ENCODE results near the gene AQP5. TPM values are rescaled to one million over a fixed set of nuclear protein-coding genes. Genes with fewer than 3 reads are reported as not detected.

AQP5 gene
- total and polyA plus RNA-seq, 3 experiments from 2014 or later: not detected

GRCh38 chr12:50006280-50006679 lies 44.6 kb downstream of the AQP5 start:
- POLR2A ChIA-PET: no interaction called here
- H3K27ac ChIP-seq (ENCODE audit: low read depth, low read length): no peak overlapping the region

DNA sequence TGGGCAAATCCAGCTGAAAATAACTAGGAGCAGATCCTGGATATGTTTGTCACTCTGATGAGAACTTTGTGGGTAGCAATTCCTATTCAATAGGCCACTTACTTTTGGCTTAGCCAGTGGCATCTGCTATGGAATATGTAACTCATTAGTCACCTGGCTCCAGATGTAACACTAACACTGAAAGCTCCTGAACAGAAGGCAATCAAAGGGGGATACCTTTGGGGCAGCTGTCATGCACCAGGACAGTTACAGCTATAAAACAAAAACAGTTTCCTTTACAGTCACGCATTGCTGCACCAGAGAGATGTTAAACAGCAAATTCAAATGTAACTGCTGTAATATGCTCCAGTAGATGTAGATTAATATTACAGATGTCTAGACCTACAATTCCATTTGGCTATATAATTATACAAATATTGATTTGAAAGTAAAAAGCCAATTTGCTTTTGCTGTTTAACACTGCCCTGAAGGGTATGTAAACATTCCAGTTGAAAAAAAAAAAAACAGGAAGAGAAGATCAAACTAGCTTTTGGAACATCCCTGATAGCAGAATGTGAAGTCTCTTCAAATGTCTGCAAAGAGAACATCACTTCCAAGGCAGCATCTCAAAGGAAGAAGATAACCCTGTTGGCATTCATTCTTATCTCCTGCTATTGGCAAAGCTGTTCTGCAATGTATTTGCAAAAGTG lies 45.2 kb downstream of the AQP5 start:
- ChIA-PET CTCF (interaction anchor here (0.8 to 2.4 kb wide), 3 partner anchors 33 to 40 kb away, joined by 4 to 10 read pairs (median 4); no protein-coding TSS in a partner anchor), POLR2A (no interaction called here)
- H3K4me1 ChIP-seq (ENCODE audit: insufficient read depth, low read length): no peaks in the 10 kb centered on the region
- Mint-ChIP-seq H3K4me3 (no peak overlapping the region), H3K4me1 (peaks cover 4 to 12% (median 4%) of the 10 kb centered on the region in 3 donors), H3K36me3 (peaks cover 0 to 27% (median 13%) of the 10 kb centered on the region in 3 donors), H3K9me3 (no peaks in the 10 kb centered on the region), H3K27me3 (no peaks in the 10 kb centered on the region), H3K27ac (peak overlapping the region in 1 of 8 donors; percentile 14)
- H3K27me3 ChIP-seq (ENCODE audit: insufficient read depth, low read length, poor library complexity, severe bottlenecking): no peaks in the 10 kb centered on the region
- DNase-seq: no peak
- no peaks in the 10 kb centered on the region for H3K9me3 ChIP-seq (ENCODE audit: low read length)
- no peaks in the 10 kb centered on the region for H3K36me3 ChIP-seq (ENCODE audit: insufficient read depth, low read length)
- H3K27ac ChIP-seq (ENCODE audit: low read depth, low read length): no peak overlapping the region
- no peak overlapping the region for H3K4me3 ChIP-seq (ENCODE audit: low read length)

More at GRCh38 chr12:50006280-50006679, 44.6 kb downstream of the AQP5 start:
- H3K36me3 Mint-ChIP-seq: peaks cover 0 to 30% (median 13%) of the 10 kb centered on the region in 3 donors
- H3K9me3 ChIP-seq (ENCODE audit: low read length): no peaks in the 10 kb centered on the region
- peak overlapping the region in 3 of 8 donors; percentile 51 to 73 (median 67) for H3K27ac Mint-ChIP-seq
- DNase-seq: no peak
- H3K36me3 ChIP-seq (ENCODE audit: insufficient read depth, low read length): no peaks in the 10 kb centered on the region
- H3K4me1 Mint-ChIP-seq: peaks cover 4 to 12% (median 4%) of the 10 kb centered on the region in 3 donors
- no peaks in the 10 kb centered on the region for H3K4me1 ChIP-seq (ENCODE audit: insufficient read depth, low read length)
- H3K4me3 ChIP-seq (ENCODE audit: low read length): no peak overlapping the region
- H3K27me3 ChIP-seq (ENCODE audit: insufficient read depth, low read length, poor library complexity, severe bottlenecking): no peaks in the 10 kb centered on the region
- CTCF ChIA-PET: interaction anchor here (1.5 to 2.4 kb wide), 2 partner anchors 33 to 39 kb away, joined by 4 to 10 read pairs; no protein-coding TSS in a partner anchor
- H3K9me3 Mint-ChIP-seq: no peaks in the 10 kb centered on the region
- H3K27me3 Mint-ChIP-seq: no peaks in the 10 kb centered on the region
- H3K4me3 Mint-ChIP-seq: no peak overlapping the region

DNA sequence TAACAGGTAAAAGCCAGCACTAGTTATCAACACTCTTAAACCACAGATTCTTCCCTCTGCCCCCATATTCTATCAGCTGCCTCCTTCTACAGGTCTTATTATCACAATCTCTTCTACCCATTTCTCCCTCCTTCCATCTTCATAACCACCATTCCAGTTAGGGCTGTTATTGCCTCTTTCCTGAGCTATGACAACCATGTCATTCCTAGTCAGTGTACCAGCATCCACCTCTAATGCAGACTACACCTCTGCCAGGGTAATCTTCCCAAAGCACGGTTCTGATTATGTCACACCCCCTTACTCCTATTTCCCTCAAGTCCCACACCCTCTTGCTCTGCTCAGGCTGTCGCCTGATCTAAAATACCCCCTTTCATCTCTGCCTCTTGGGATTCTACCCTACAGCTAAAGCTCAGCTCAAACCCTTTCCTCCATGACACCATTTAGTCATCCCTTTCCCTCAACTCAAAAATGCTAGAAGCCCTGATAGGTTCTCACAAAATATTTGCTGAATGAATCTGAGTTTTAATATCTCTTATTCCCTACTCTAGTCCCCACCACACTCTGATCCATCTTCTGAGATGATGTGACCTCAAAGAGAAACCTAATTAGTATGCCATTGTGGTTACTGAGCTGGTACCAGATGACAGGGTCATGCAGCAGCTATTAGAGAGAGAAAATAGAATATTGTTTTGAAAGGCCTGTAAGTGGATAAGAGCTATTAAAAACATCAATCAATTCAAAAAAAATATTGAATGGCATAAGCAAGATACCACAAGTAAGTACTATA lies 51.9 kb downstream of the AQP5 start:
- Histone ChIP-seq H3K27ac (ENCODE audit: low read depth, low read length) (no peak overlapping the region), H3K4me3 (ENCODE audit: low read length) (no peak overlapping the region), H3K9me3 (ENCODE audit: low read length) (no peaks in the 10 kb centered on the region), H3K27me3 (ENCODE audit: insufficient read depth, low read length, poor library complexity, severe bottlenecking) (no peaks in the 10 kb centered on the region), H3K36me3 (ENCODE audit: insufficient read depth, low read length) (no peaks in the 10 kb centered on the region), H3K4me1 (ENCODE audit: insufficient read depth, low read length) (no peaks in the 10 kb centered on the region)
- Mint-ChIP-seq H3K27ac (peak overlapping the region in 4 of 8 donors; percentile 14 to 86 (median 58)), H3K36me3 (peaks cover 0 to 19% (median 7%) of the 10 kb centered on the region in 3 donors), H3K4me1 (peaks cover 9 to 25% (median 11%) of the 10 kb centered on the region in 3 donors), H3K27me3 (no peaks in the 10 kb centered on the region), H3K9me3 (no peaks in the 10 kb centered on the region), H3K4me3 (no peak overlapping the region)
- CTCF ChIA-PET: interaction anchor here (1.0 to 2.1 kb wide), 3 partner anchors 23 to 47 kb away, joined by 3 to 7 read pairs (median 4); no protein-coding TSS in a partner anchor
- POLR2A ChIA-PET: interaction anchor here (0.8 to 1.0 kb wide), 2 partner anchors 11 to 98 kb away, joined by 3 to 4 read pairs; partner anchors contain the start of gene COX14
- no peak for DNase-seq

DNA sequence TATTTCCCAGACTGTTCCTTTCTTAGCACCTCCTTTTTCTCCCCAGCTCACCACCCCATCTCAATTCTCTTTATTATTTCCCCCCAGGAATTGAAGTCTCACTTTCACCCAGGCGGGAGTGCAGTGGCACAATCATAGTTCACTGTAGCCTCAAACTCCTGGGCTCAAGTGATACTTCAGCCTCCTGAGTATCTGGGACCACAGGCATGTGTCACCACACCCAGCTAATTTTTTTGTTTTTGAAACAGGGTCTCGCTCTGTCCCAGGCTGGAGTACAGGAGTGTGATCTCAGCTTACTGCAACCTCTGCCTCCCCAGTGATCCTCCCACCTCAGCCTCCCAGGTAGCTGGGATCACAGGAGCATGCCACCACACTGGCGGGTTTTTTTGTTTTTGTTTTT lies 52.7 kb downstream of the AQP5 start:
- Histone ChIP-seq H3K27me3 (ENCODE audit: insufficient read depth, low read length, poor library complexity, severe bottlenecking) (no peaks in the 10 kb centered on the region), H3K9me3 (ENCODE audit: low read length) (no peaks in the 10 kb centered on the region), H3K27ac (ENCODE audit: low read depth, low read length) (no peak overlapping the region), H3K4me1 (ENCODE audit: insufficient read depth, low read length) (no peaks in the 10 kb centered on the region), H3K4me3 (ENCODE audit: low read length) (no peak overlapping the region), H3K36me3 (ENCODE audit: insufficient read depth, low read length) (no peaks in the 10 kb centered on the region)
- POLR2A ChIA-PET: interaction anchor here (1.0 kb wide), 1 partner anchor 98 kb away, joined by 3 read pairs; the partner anchor contains the start of gene COX14
- Mint-ChIP-seq H3K4me3 (no peak overlapping the region), H3K27me3 (no peaks in the 10 kb centered on the region), H3K36me3 (peaks cover 0 to 19% (median 7%) of the 10 kb centered on the region in 3 donors), H3K9me3 (no peaks in the 10 kb centered on the region), H3K4me1 (peaks cover 9 to 31% (median 11%) of the 10 kb centered on the region in 3 donors), H3K27ac (peak overlapping the region in 4 of 8 donors; percentile 15 to 52 (median 26))
- no peak for DNase-seq
- CTCF ChIA-PET: interaction anchor here (1.0 to 2.1 kb wide), 2 partner anchors 25 to 48 kb away, joined by 4 to 7 read pairs; no protein-coding TSS in a partner anchor

Other genes starting within 250 kb of the AQP5 start
- gene TMBIM6, start 220.3 kb upstream of the AQP5 start, total RNA-seq: 100 to 1,000 TPM; 443 to 449 TPM
- 1,008 TPM for gene TMBIM6, start 220.3 kb upstream of the AQP5 start, polyA plus RNA-seq
- 1 to 10 TPM; 4.8 to 5.5 TPM for gene NCKAP5L, start 133.5 kb upstream of the AQP5 start, total RNA-seq
- 4.3 TPM for gene NCKAP5L, start 133.5 kb upstream of the AQP5 start, polyA plus RNA-seq
- 1 to 10 TPM; 6.5 to 7.6 TPM for gene BCDIN3D, start 118.8 kb upstream of the AQP5 start, total RNA-seq
- gene BCDIN3D, start 118.8 kb upstream of the AQP5 start, polyA plus RNA-seq: 6.4 TPM
- gene FAIM2, start 58.0 kb upstream of the AQP5 start, total RNA-seq: under 1 TPM; 0.39 to 0.44 TPM
- gene FAIM2, start 58.0 kb upstream of the AQP5 start, polyA plus RNA-seq: 0.72 TPM
- not detected for gene AQP2, start 11.1 kb upstream of the AQP5 start, total RNA-seq
- not detected for gene AQP2, start 11.1 kb upstream of the AQP5 start, polyA plus RNA-seq
- not detected for gene AQP6, start 11.1 kb downstream of the AQP5 start, total RNA-seq
- gene AQP6, start 11.1 kb downstream of the AQP5 start, polyA plus RNA-seq: not detected
- 10 to 100 TPM; 79.3 to 84.3 TPM for gene RACGAP1, start 63.6 kb downstream of the AQP5 start, total RNA-seq
- gene RACGAP1, start 63.6 kb downstream of the AQP5 start, polyA plus RNA-seq: 11.9 TPM
- 1 to 10 TPM; 6.4 TPM for gene ASIC1, start 95.7 kb downstream of the AQP5 start, total RNA-seq
- gene ASIC1, start 95.7 kb downstream of the AQP5 start, polyA plus RNA-seq: 0.07 TPM
- gene SMARCD1, start 123.5 kb downstream of the AQP5 start, total RNA-seq: 10 to 100 TPM; 72.3 to 78.2 TPM
- gene SMARCD1, start 123.5 kb downstream of the AQP5 start, polyA plus RNA-seq: 16.1 TPM
- under 1 TPM; 0.55 to 0.70 TPM for gene GPD1, start 142.1 kb downstream of the AQP5 start, total RNA-seq
- gene GPD1, start 142.1 kb downstream of the AQP5 start, polyA plus RNA-seq: not detected
- 10 to 100 TPM; 58.7 to 59.2 TPM for gene COX14, start 150.4 kb downstream of the AQP5 start, total RNA-seq
- gene COX14, start 150.4 kb downstream of the AQP5 start, polyA plus RNA-seq: 250 TPM
- 10 to 100 TPM; 55.4 to 62.1 TPM for gene CERS5, start 205.5 kb downstream of the AQP5 start, total RNA-seq
- gene CERS5, start 205.5 kb downstream of the AQP5 start, polyA plus RNA-seq: 47.4 TPM